NT2/D1 (cell line): ENCODE results near the gene SCYL1.

Source experiments
- SUZ12 ChIP-seq: IDR thresholded peaks from 2 replicates; pipeline ENCODE4 v1.6.1; 2011; ENCODE audit not compliant: insufficient read length, insufficient read depth; ENCODE audit errors: extremely low read depth
- YY1 ChIP-seq: IDR thresholded peaks from 2 replicates; pipeline ENCODE4 v1.6.1; 2011; ENCODE audit not compliant: insufficient read length, insufficient read depth
- ZNF274 ChIP-seq: IDR thresholded peaks from 2 replicates; pipeline ENCODE4 v1.6.1; 2011; ENCODE audit warnings: mild to moderate bottlenecking, low read depth, low read length

GRCh38 chr11:65551572-65552387 lies 26.9 kb downstream of the SCYL1 start:
- no peak for TF ChIP-seq YY1
- no peak for TF ChIP-seq ZNF274
- no peak for TF ChIP-seq SUZ12
